Measurements from ENCODE around the gene MACROD1. TPM values are rescaled to one million over a fixed set of nuclear protein-coding genes. Genes with fewer than 3 reads are reported as not detected.

Gene MACROD1
- total and polyA plus RNA-seq, 10 of the 15 experiments (the other 5 are each of a cell fraction or from before 2014, with no cell fraction given), result 1.2 to 22.7 (median 11.3) TPM; not detected in 1

DNA sequence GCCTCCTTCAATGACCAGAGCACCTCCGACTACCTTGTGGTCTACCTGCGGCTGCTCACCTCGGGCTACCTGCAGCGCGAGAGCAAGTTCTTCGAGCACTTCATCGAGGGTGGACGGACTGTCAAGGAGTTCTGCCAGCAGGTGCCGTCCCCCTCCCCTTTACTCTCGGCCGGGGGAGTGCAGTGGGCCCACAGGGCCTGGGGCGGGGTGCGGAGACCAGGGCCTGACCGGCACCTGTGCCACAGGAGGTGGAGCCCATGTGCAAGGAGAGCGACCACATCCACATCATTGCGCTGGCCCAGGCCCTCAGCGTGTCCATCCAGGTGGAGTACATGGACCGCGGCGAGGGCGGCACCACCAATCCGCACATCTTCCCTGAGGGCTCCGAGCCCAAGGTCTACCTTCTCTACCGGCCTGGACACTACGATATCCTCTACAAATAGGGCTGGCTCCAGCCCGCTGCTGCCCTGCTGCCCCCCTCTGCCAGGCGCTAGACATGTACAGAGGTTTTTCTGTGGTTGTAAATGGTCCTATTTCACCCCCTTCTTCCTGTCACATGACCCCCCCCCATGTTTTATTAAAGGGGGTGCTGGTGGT, 168.7 kb downstream of the MACROD1 start (continued):
- TF ChIP-seq, protein P1, sequence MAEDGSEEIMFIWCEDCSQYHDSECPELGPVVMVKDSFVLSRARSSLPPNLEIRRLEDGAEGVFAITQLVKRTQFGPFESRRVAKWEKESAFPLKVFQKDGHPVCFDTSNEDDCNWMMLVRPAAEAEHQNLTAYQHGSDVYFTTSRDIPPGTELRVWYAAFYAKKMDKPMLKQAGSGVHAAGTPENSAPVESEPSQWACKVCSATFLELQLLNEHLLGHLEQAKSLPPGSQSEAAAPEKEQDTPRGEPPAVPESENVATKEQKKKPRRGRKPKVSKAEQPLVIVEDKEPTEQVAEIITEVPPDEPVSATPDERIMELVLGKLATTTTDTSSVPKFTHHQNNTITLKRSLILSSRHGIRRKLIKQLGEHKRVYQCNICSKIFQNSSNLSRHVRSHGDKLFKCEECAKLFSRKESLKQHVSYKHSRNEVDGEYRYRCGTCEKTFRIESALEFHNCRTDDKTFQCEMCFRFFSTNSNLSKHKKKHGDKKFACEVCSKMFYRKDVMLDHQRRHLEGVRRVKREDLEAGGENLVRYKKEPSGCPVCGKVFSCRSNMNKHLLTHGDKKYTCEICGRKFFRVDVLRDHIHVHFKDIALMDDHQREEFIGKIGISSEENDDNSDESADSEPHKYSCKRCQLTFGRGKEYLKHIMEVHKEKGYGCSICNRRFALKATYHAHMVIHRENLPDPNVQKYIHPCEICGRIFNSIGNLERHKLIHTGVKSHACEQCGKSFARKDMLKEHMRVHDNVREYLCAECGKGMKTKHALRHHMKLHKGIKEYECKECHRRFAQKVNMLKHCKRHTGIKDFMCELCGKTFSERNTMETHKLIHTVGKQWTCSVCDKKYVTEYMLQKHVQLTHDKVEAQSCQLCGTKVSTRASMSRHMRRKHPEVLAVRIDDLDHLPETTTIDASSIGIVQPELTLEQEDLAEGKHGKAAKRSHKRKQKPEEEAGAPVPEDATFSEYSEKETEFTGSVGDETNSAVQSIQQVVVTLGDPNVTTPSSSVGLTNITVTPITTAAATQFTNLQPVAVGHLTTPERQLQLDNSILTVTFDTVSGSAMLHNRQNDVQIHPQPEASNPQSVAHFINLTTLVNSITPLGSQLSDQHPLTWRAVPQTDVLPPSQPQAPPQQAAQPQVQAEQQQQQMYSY (CRISPR knock-in tag; IDR thresholded peaks at IDR 0.05), result no peak
- no peak for TF ChIP-seq RELA (IDR thresholded peaks at IDR 0.05; ENCODE audit: borderline replicate concordance, partially characterized antibody)
- TF ChIP-seq YBX1 (IDR thresholded peaks at IDR 0.05), result no peak

DNA sequence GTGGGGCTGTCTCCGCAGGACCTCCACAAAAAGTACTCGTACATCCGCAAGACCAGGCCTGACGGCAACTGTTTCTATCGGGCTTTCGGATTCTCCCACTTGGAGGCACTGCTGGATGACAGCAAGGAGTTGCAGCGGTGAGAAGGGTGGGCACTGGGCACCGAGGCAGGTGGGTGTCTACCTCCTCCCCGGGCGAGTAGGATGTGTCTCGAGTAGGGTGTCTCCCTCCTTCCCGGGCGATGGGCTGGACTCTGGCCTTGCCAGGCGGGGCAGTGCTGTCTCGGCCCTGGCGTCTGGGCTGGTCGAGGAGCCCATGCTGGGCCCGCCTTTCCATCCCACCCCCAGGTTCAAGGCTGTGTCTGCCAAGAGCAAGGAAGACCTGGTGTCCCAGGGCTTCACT, 169.4 kb downstream of the MACROD1 start:
- CTCF ChIA-PET, result no interaction called here
- POLR2A ChIA-PET, result no interaction called here
- no TSS peak for BruUV-seq (replicated peaks)

More for the DNA sequence above, 169.4 kb downstream of the MACROD1 start:
- Histone ChIP-seq H3K9me3 (replicated peaks; ENCODE audit: control insufficient read depth, insufficient read depth, low read length) (no peaks in the 10 kb centered on the region), H3K79me2 (ENCODE audit: control insufficient read depth, insufficient read depth, low read length) (no peaks in the 10 kb centered on the region; the same call in 1 of the 2 replicates), H3K4me2 (ENCODE audit: control insufficient read depth, insufficient read depth) (no peak overlapping the region), H3K4me3 (no peak overlapping the region), H2AFZ (ENCODE audit: control insufficient read depth, low read depth, low read length) (no peak overlapping the region), H3K9ac (ENCODE audit: control insufficient read depth, insufficient read depth, low read length) (no peak overlapping the region), H3K27ac (ENCODE audit: control insufficient read depth, insufficient read depth) (no peak overlapping the region), H3K27me3 (replicated peaks in 1 of 2; ENCODE audit: control insufficient read depth in 2 of 2, insufficient read depth in 2 of 2, low read length in 1 of 2) (no peaks in the 10 kb centered on the region), H4K20me1 (ENCODE audit: control insufficient read depth, insufficient read depth) (no peaks in the 10 kb centered on the region), H3K4me1 (ENCODE audit: control insufficient read depth, insufficient read depth, low read length) (no peaks in the 10 kb centered on the region; the same call in 1 of the 2 replicates), H3K36me3 (ENCODE audit: control insufficient read depth in 2 of 2, insufficient read depth in 2 of 2, low read length in 1 of 2) (peaks cover 4 to 26% of the 10 kb centered on the region in 2 experiments; a peak in 3 of 4 replicates)
- RAD21 ChIA-PET (ENCODE audit: unreplicated experiment), result no interaction called here
- intact Hi-C loops (cut with micrococcal nuclease; ENCODE audit: unreplicated experiment), result no loop called here
- WGBS (ENCODE audit: insufficient coverage, insufficient replicate concordance, low lambda C conversion rate, missing lambda C conversion rate), result 99% methylated on average over 15 of the region's 18 CpGs
- SMC1A ChIA-PET (ENCODE audit: uncharacterized antibody, unreplicated experiment), result no interaction called here
- TF ChIP-seq POLR2A (IDR thresholded peaks at IDR 0.05; ENCODE audit: low read depth, low read length), result 0 out of 2 replicates have a peak, but pooled peaks have one; percentile 8
- TF ChIP-seq BCL11A (IDR thresholded peaks at IDR 0.05; ENCODE audit: low read depth, low read length), result no peak
- TF ChIP-seq, protein P2, sequence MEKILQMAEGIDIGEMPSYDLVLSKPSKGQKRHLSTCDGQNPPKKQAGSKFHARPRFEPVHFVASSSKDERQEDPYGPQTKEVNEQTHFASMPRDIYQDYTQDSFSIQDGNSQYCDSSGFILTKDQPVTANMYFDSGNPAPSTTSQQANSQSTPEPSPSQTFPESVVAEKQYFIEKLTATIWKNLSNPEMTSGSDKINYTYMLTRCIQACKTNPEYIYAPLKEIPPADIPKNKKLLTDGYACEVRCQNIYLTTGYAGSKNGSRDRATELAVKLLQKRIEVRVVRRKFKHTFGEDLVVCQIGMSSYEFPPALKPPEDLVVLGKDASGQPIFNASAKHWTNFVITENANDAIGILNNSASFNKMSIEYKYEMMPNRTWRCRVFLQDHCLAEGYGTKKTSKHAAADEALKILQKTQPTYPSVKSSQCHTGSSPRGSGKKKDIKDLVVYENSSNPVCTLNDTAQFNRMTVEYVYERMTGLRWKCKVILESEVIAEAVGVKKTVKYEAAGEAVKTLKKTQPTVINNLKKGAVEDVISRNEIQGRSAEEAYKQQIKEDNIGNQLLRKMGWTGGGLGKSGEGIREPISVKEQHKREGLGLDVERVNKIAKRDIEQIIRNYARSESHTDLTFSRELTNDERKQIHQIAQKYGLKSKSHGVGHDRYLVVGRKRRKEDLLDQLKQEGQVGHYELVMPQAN (conservative IDR thresholded peaks at IDR 0.05), result no peak
- in situ Hi-C loops (cut with MboI), result no loop called here
- no peak for ATAC-seq
- no peak for DNase-seq (ENCODE audit: low read depth, low spot score)
- no peak for FAIRE-seq

All from GM12878 (cell line).